ENCODE results near the gene TRIM62. TPM values are rescaled to one million over a fixed set of nuclear protein-coding genes. Genes with fewer than 3 reads are reported as not detected.

TRIM62 gene
- total RNA-seq, 1 experiment from 2014 or later = 6.9 TPM

DNA sequence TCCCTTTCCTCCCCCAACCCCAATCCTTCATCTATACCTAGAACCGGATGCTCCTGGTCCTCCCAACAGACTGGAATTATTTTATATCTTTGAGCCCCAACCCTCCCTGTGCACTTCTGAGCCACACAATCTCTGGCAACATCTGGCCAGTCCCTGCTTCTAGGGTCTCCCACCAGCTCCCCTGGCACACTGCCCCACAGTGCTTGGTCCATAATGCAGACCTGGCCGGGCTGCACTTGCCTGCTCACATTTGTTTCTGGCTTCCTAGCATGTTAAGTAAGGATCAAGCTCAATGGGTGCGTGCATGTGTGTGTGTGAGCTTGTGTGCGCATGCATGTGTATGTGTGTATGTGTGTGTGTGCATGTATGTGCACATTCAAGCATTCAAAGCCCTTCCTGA lies 8.8 kb downstream of the TRIM62 start:
- Histone ChIP-seq H3K23ac (ENCODE audit: insufficient read length, low read depth, low read length) (no peak overlapping the region), H2BK120ac (ENCODE audit: low read depth, low read length, poor library complexity, severe bottlenecking) (no peak overlapping the region), H2AK5ac (ENCODE audit: insufficient read length, low read length) (no peak overlapping the region), H2BK20ac (ENCODE audit: low read depth, low read length, poor library complexity, severe bottlenecking) (no peak overlapping the region), H4K5ac (ENCODE audit: insufficient read length, low read depth, low read length) (no peak overlapping the region), H3K79me2 (ENCODE audit: insufficient read depth, low read length) (no peaks in the 10 kb centered on the region), H2AFZ (ENCODE audit: low read length) (no peak overlapping the region), H3K9ac (ENCODE audit: extremely low read depth, insufficient read length, low read length) (no peak overlapping the region), H3K79me1 (ENCODE audit: insufficient read depth, low read depth, low read length, poor library complexity, severe bottlenecking) (no peaks in the 10 kb centered on the region), H3K18ac (ENCODE audit: insufficient read length, low read depth, low read length) (no peak overlapping the region), H3K56ac (ENCODE audit: insufficient read length, low read depth, low read length) (no peak overlapping the region), H3K27ac (ENCODE audit: insufficient read length, low read depth, low read length) (no peak overlapping the region), H3K4me1 (ENCODE audit: insufficient read depth, low read length) (no peaks in the 10 kb centered on the region), H3K23me2 (ENCODE audit: insufficient read length, low read depth, low read length, poor library complexity, severe bottlenecking) (no peaks in the 10 kb centered on the region), H2BK5ac (ENCODE audit: insufficient read length, low read length) (no peak overlapping the region), H3K4ac (ENCODE audit: low read depth, low read length) (no peak overlapping the region), H2BK15ac (ENCODE audit: low read depth, low read length) (no peak overlapping the region), H3K9me3 (ENCODE audit: control insufficient read depth, low read depth, low read length) (no peaks in the 10 kb centered on the region), H3K14ac (ENCODE audit: insufficient read depth, low read length) (no peak overlapping the region), H3K4me2 (ENCODE audit: insufficient read depth, insufficient read length, low read length) (no peak overlapping the region), H4K8ac (replicated peaks; ENCODE audit: insufficient read length, low read depth, low read length) (no peak overlapping the region), H2BK12ac (ENCODE audit: insufficient read length, low read depth, low read length) (no peak overlapping the region), H3K27me3 (ENCODE audit: insufficient read depth, low read length) (no peaks in the 10 kb centered on the region), H4K91ac (ENCODE audit: insufficient read length, low read depth, low read length) (no peak overlapping the region), H4K20me1 (ENCODE audit: control insufficient read depth, insufficient read depth, insufficient read length) (no peaks in the 10 kb centered on the region), H3T11ph (ENCODE audit: low read length) (no peak overlapping the region)
- TF ChIP-seq, protein P1, sequence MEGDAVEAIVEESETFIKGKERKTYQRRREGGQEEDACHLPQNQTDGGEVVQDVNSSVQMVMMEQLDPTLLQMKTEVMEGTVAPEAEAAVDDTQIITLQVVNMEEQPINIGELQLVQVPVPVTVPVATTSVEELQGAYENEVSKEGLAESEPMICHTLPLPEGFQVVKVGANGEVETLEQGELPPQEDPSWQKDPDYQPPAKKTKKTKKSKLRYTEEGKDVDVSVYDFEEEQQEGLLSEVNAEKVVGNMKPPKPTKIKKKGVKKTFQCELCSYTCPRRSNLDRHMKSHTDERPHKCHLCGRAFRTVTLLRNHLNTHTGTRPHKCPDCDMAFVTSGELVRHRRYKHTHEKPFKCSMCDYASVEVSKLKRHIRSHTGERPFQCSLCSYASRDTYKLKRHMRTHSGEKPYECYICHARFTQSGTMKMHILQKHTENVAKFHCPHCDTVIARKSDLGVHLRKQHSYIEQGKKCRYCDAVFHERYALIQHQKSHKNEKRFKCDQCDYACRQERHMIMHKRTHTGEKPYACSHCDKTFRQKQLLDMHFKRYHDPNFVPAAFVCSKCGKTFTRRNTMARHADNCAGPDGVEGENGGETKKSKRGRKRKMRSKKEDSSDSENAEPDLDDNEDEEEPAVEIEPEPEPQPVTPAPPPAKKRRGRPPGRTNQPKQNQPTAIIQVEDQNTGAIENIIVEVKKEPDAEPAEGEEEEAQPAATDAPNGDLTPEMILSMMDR (conservative IDR thresholded peaks at IDR 0.05) = no peak
- no peak overlapping the region for H3K27ac Mint-ChIP-seq
- no peak overlapping the region; a peak in 1 of 5 replicates for H3K4me3 Mint-ChIP-seq
- no peaks in the 10 kb centered on the region for H3K9me3 Mint-ChIP-seq
- H3K4me1 Mint-ChIP-seq = peaks cover 26 to 29% of the 10 kb centered on the region in 2 experiments
- peaks cover 0 to 3% (median 0%) of the 10 kb centered on the region in 3 experiments; a peak in 2 of 7 replicates for H3K36me3 Mint-ChIP-seq (ENCODE audit: insufficient read depth in 1 of 3, low read depth in 3 of 3)
- no peak for DNase-seq
- H3K27me3 Mint-ChIP-seq (ENCODE audit: low read depth) = peaks cover 1% of the 10 kb centered on the region; the same call in 1 of the 2 replicates
- WGBS (ENCODE audit: extremely low coverage, insufficient read length, low lambda C conversion rate) = no CpG with 5 or more reads among the region's 4 CpGs

Data from H9 (cell line).